SK-N-SH (cell line): ENCODE measurements around the gene FAM221A. TPM values are rescaled to one million over a fixed set of nuclear protein-coding genes. Genes with fewer than 3 reads are reported as not detected.

Experiments
- CTCF ChIA-PET: fragments of 300-600, 350-600 bp; formaldehyde crosslinking; extraction: SDS; loops from one replicate; lab custom pipeline; 2021; lab: Yijun Ruan, JAX
- POLR2A ChIA-PET: fragments of 350-600 bp; sonication (Branson Sonifier 250); formaldehyde crosslinking; extraction: SDS; loops from one replicate; lab custom pipeline; 2020; ENCODE audit warnings: antibody characterized with exemption, inconsistent platforms; lab: Yijun Ruan, JAX
- DNase-seq: peaks from one replicate; pipeline ENCODE4 v3.0.0; 2012
- H2AFZ ChIP-seq: fragments of 200-600 bp; sonication (generic); 2 replicates; pipeline ENCODE4 v1.8.1; 2016; ENCODE audit warnings: antibody characterized with exemption, mild to moderate bottlenecking, low read depth
- H3F3A ChIP-seq: fragments of 200-600 bp; sonication (generic); replicated peaks from 2 replicates; pipeline ENCODE3; 2016; ENCODE audit warnings: antibody characterized with exemption, mild to moderate bottlenecking; ENCODE audit not compliant: insufficient read depth
- H3K27ac ChIP-seq, 2 experiments: fragments of 200-500 bp in 1 of 2; fragments of 200-600 bp in 1 of 2; sonication (Bioruptor generic) in 1 of 2; sonication (generic), shearing (Covaris generic) in 1 of 2; 2 replicates each; pipeline versions ENCODE4 v1.5.1 to v1.6.1; 2014 to 2016; ENCODE audit warnings: low read depth in 2 of 2, inconsistent platforms in 1 of 2, low read length in 1 of 2, mild to moderate bottlenecking in 1 of 2, mixed read lengths in 1 of 2
- H3K27me3 ChIP-seq: fragments of 200-600 bp; sonication (generic), shearing (Covaris generic); 2 replicates; pipeline ENCODE4 v1.6.1; 2016; ENCODE audit warnings: mixed run types; ENCODE audit not compliant: insufficient read depth
- H3K36me3 ChIP-seq, 2 experiments: fragments of 200-500 bp in 1 of 2; fragments of 200-600 bp in 1 of 2; sonication (Bioruptor generic) in 1 of 2; sonication (generic) in 1 of 2; replicated peaks in 1 of 2; 2 replicates each; pipeline versions ENCODE3 to v1.5.1; 2014 to 2016; ENCODE audit warnings: low read length in 1 of 2, mild to moderate bottlenecking in 1 of 2; ENCODE audit not compliant: insufficient read depth in 2 of 2, control insufficient read depth in 1 of 2
- H3K4me1 ChIP-seq, 2 experiments: fragments of 200-500 bp in 1 of 2; fragments of 200-600 bp in 1 of 2; sonication (Bioruptor generic) in 1 of 2; sonication (generic), shearing (Covaris generic) in 1 of 2; 2 replicates each; pipeline versions ENCODE4 v1.5.1 to v1.6.1; 2014 to 2016; ENCODE audit warnings: low read depth in 1 of 2, low read length in 1 of 2, mixed run types in 1 of 2; ENCODE audit not compliant: insufficient read depth in 2 of 2, control insufficient read depth in 1 of 2
- H3K4me2 ChIP-seq: fragments of 200-600 bp; sonication (generic), shearing (Covaris generic); 2 replicates; pipeline ENCODE4 v1.6.1; 2017; ENCODE audit warnings: mixed run types
- H3K4me3 ChIP-seq, 2 experiments: fragments of 200-500 bp in 1 of 2; fragments of 200-600 bp in 1 of 2; sonication (Bioruptor generic) in 1 of 2; sonication (generic), shearing (Covaris generic) in 1 of 2; 2 replicates each; pipeline versions ENCODE4 v1.5.1 to v1.8.1; 2014 to 2016; ENCODE audit warnings: low read depth in 2 of 2, inconsistent platforms in 1 of 2, low read length in 1 of 2, mild to moderate bottlenecking in 1 of 2, mixed read lengths in 1 of 2, moderate library complexity in 1 of 2
- H3K79me2 ChIP-seq: fragments of 200-600 bp; sonication (generic); 2 replicates; pipeline ENCODE4 v1.8.1; 2017; ENCODE audit warnings: mild to moderate bottlenecking; ENCODE audit not compliant: insufficient read depth
- H3K9ac ChIP-seq: fragments of 200-600 bp; sonication (generic); 2 replicates; pipeline ENCODE4 v1.6.1; 2017; ENCODE audit warnings: mixed run types
- H3K9me2 ChIP-seq: fragments of 200-600 bp; sonication (generic); 2 replicates; pipeline ENCODE4 v1.6.1; 2017; ENCODE audit warnings: mixed run types
- H3K9me3 ChIP-seq: fragments of 200-600 bp; sonication (generic); 2 replicates; pipeline ENCODE4 v1.6.1; 2017; ENCODE audit warnings: mixed run types, mild to moderate bottlenecking, moderate library complexity
- H4K20me1 ChIP-seq: fragments of 200-600 bp; sonication (generic); 2 replicates; pipeline ENCODE4 v1.6.1; 2017; ENCODE audit warnings: mild to moderate bottlenecking, mixed run types; ENCODE audit not compliant: insufficient read depth
- CHD2 ChIP-seq: fragments of 150-350 bp; IDR thresholded peaks from 2 replicates; pipeline ENCODE4 v1.6.1; 2018; ENCODE audit warnings: low read length; ENCODE audit not compliant: partially characterized antibody
- EZH2phosphoT487 ChIP-seq: fragments of 200-600 bp; sonication (generic); IDR thresholded peaks from 2 replicates; pipeline ENCODE4 v1.6.1; 2017; ENCODE audit warnings: low read depth, mixed run types, mild to moderate bottlenecking, antibody characterized with exemption, moderate library complexity, borderline replicate concordance
- FOSL2 ChIP-seq: IDR thresholded peaks from 2 replicates; pipeline ENCODE4 v1.4.0; 2012; ENCODE audit warnings: low read depth, mild to moderate bottlenecking, moderate library complexity, borderline replicate concordance
- FOXJ3 ChIP-seq: sonication (generic); formaldehyde crosslinking; IDR thresholded peaks from 2 replicates; pipeline ENCODE4 v1.5.1; 2020; ENCODE audit warnings: mild to moderate bottlenecking, missing genetic modification reagents
- FOXM1 ChIP-seq: IDR thresholded peaks from 2 replicates; pipeline ENCODE4 v1.4.0; 2012; ENCODE audit warnings: low read depth, mild to moderate bottlenecking
- GABPA ChIP-seq: IDR thresholded peaks from 2 replicates; pipeline ENCODE4 v1.4.0; 2012; ENCODE audit warnings: low read depth, mild to moderate bottlenecking
- GATA2 ChIP-seq: sonication (generic); formaldehyde crosslinking; IDR thresholded peaks from 2 replicates; pipeline ENCODE4 v1.5.0; 2020; ENCODE audit warnings: mild to moderate bottlenecking, missing genetic modification reagents
- JUND ChIP-seq: IDR thresholded peaks from 2 replicates; pipeline ENCODE4 v1.4.0; 2012
- MEF2A ChIP-seq: IDR thresholded peaks from 2 replicates; pipeline ENCODE4 v1.4.0; 2012; ENCODE audit warnings: low read depth, borderline replicate concordance
- NRF1 ChIP-seq: IDR thresholded peaks from 2 replicates; pipeline ENCODE4 v1.6.1; 2012; ENCODE audit warnings: low read depth, mild to moderate bottlenecking, low read length
- PBX3 ChIP-seq: IDR thresholded peaks from 2 replicates; pipeline ENCODE4; 2012
- POLR2AphosphoS5 ChIP-seq: IDR thresholded peaks from 2 replicates; pipeline ENCODE4 v1.6.1; 2012; ENCODE audit warnings: low read depth, low read length
- RCOR1 ChIP-seq: fragments of 150-350 bp; IDR thresholded peaks from 2 replicates; pipeline ENCODE4 v1.6.1; 2017; ENCODE audit warnings: antibody characterized with exemption, low read length
- RFX5 ChIP-seq: IDR thresholded peaks from 2 replicates; pipeline ENCODE4 v1.6.1; 2012; ENCODE audit warnings: mild to moderate bottlenecking, improper control_type of control experiment, low read length
- RXRA ChIP-seq: IDR thresholded peaks from 2 replicates; pipeline ENCODE4 v1.4.0; 2012; ENCODE audit warnings: low read depth, mild to moderate bottlenecking, borderline replicate concordance
- SMC3 ChIP-seq: IDR thresholded peaks from 2 replicates; pipeline ENCODE4 v1.6.1; 2012; ENCODE audit warnings: low read depth, low read length, improper control_type of control experiment
- TCF12 ChIP-seq: IDR thresholded peaks from 2 replicates; pipeline ENCODE4 v1.4.0; 2012
- ZBTB33 ChIP-seq: IDR thresholded peaks from 2 replicates; pipeline ENCODE4 v1.4.0; 2012; ENCODE audit warnings: low read depth, borderline replicate concordance
- WGBS: methylation state at CpG from one replicate; pipeline ENCODE4 v1.1.6; 2017; ENCODE audit warnings: low lambda C conversion rate; 5-methylcytosine and 5-hydroxymethylcytosine counted together
- polyA plus RNA-seq, 3 experiments: library from polyadenylated mRNA; depleted of rRNA; stranded (reverse); fragments of >200 nt; gene quantifications; 2 replicates each; pipeline ENCODE4 v1.2.3, GENCODE V29; 2012
- TF ChIP-seq, protein P1 (sequence below): IDR thresholded peaks from 2 replicates; pipeline ENCODE4 v1.4.0; 2012; ENCODE audit warnings: low read depth, borderline replicate concordance

Gene FAM221A
- polyA plus RNA-seq, 1 of the 3 experiments (the other 2 are of a cell fraction), result 9.7 TPM

GRCh38 chr7:23661385-23661784 lies 18.6 kb upstream of the FAM221A start:
- H3F3A ChIP-seq, result no peaks in the 10 kb centered on the region
- no peak for TF ChIP-seq RFX5
- no peak for TF ChIP-seq PBX3
- TF ChIP-seq RCOR1, result no peak
- no peak for TF ChIP-seq FOSL2
- no peak for TF ChIP-seq TCF12
- no peak for TF ChIP-seq MEF2A
- no peak for TF ChIP-seq ZBTB33
- H3K4me2 ChIP-seq, result no peak overlapping the region
- 62% methylated on average over 3 of the region's 3 CpGs for WGBS
- H2AFZ ChIP-seq, result no peak overlapping the region
- H3K4me1 ChIP-seq, result no peaks in the 10 kb centered on the region
- no peaks in the 10 kb centered on the region for H3K9me2 ChIP-seq
- ChIA-PET POLR2A (no interaction called here), CTCF (interaction anchor here (0.6 to 1.4 kb wide), 2 partner anchors 14 to 35 kb away, joined by 3 read pairs; no protein-coding TSS in a partner anchor)
- no peak overlapping the region for H3K27ac ChIP-seq
- H3K36me3 ChIP-seq, result no peaks in the 10 kb centered on the region
- no peaks in the 10 kb centered on the region for H4K20me1 ChIP-seq
- no peak for DNase-seq
- no peak overlapping the region for H3K9ac ChIP-seq
- no peaks in the 10 kb centered on the region for H3K27me3 ChIP-seq
- no peaks in the 10 kb centered on the region for H3K79me2 ChIP-seq
- H3K9me3 ChIP-seq, result no peaks in the 10 kb centered on the region
- H3K4me3 ChIP-seq, result no peak overlapping the region

- no peak overlapping the region for H3K27ac ChIP-seq
- WGBS, result 54% methylated on average over 8 of the region's 8 CpGs
- no peak overlapping the region for H2AFZ ChIP-seq
- no peaks in the 10 kb centered on the region for H3K9me2 ChIP-seq
- CTCF ChIA-PET, result interaction anchor here (0.6 kb wide), 1 partner anchor 13 kb away, joined by 3 read pairs; no protein-coding TSS in a partner anchor
- no peaks in the 10 kb centered on the region for H3K9me3 ChIP-seq
- H3K4me2 ChIP-seq, result no peak overlapping the region
- H3K4me1 ChIP-seq, result no peaks in the 10 kb centered on the region
- no peaks in the 10 kb centered on the region for H3K27me3 ChIP-seq
- no peak for TF ChIP-seq NRF1
- TF ChIP-seq MEF2A, result no peak
- no peak for TF ChIP-seq POLR2AphosphoS5
- TF ChIP-seq RCOR1, result no peak
- TF ChIP-seq GABPA, result no peak
- no peak for TF ChIP-seq SMC3
- no peak for TF ChIP-seq FOXM1
- TF ChIP-seq, protein P1, sequence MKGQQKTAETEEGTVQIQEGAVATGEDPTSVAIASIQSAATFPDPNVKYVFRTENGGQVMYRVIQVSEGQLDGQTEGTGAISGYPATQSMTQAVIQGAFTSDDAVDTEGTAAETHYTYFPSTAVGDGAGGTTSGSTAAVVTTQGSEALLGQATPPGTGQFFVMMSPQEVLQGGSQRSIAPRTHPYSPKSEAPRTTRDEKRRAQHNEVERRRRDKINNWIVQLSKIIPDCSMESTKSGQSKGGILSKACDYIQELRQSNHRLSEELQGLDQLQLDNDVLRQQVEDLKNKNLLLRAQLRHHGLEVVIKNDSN, result no peak
- TF ChIP-seq RXRA, result no peak
- TF ChIP-seq JUND, result no peak
- TF ChIP-seq EZH2phosphoT487, result no peak
- no peak for TF ChIP-seq CHD2
- no peak for TF ChIP-seq GATA2 (CRISPR knock-in tag)
- no peak for TF ChIP-seq FOXJ3 (CRISPR knock-in tag)
- no peak for TF ChIP-seq ZBTB33
- no peak for TF ChIP-seq RFX5
- H3K9ac ChIP-seq, result no peak overlapping the region
- no peaks in the 10 kb centered on the region for H3K79me2 ChIP-seq
- no peaks in the 10 kb centered on the region for H3F3A ChIP-seq
- H3K36me3 ChIP-seq, result no peaks in the 10 kb centered on the region
- POLR2A ChIA-PET, result no interaction called here
- no peak for DNase-seq
- H3K4me3 ChIP-seq, result no peak overlapping the region
- no peaks in the 10 kb centered on the region for H4K20me1 ChIP-seq
These were observed 17.6 kb upstream of the FAM221A start for GRCh38 chr7:23662124-23662983.
